NCI-H2227 (cell line): ENCODE data around the gene SKAP1.

Experiments
- DNase-seq: peaks from one replicate; lab custom pipeline; 2025; ENCODE audit not compliant: unreplicated experiment; lab: John Stamatoyannopoulos, UW

The SKAP1 gene

DNA sequence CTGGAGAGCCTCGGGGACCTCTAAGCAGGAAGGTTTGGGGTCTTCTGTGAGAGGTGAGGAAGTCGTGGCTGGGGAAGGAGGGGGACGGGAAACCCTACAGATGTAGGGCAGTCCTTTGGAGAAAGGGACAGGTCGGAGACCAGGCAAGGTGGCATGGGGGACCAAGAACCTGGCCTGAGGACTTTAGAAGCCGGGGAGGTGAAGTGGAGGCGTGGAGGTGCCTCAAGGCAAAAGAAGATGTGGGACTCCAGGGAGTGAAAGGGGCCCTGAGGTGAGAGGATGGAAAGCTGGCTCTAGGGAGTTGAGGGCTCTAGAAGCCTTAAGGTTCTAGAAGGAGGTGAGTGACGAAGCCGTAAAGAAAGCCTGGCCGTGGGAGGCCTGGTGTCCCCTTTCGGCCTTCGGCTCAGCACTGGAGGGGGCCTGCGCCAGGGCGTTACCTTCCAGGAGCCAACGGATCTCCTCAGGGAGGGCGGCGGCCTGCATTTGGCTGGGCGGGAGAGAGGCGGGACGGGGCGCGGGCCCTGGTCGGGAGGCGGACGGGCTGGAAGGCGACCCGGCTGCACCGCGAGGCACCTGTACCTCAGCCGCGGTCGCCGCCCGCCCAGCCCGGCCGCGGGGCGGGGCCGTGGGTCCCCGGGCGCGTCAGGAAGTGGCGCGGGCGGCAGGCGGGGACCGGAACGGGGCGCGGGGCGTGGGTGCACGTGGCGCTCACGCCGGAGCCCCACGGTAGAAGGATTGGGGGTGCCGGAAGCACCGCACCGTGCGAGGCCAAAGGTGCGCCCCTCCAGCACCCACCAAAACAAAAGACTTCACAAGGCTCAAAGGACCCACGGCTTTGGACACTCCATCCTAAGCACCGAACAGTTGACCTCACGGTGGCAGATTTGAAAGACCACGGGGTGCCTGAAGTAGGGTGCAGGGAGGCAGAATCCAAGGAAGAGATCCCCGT lies at the start of gene SKAP1:
TSS of gene SKAP1 (minus strand) at position 577 of the 949 bp plus-strand sequence.
- no peak for DNase-seq

DNA sequence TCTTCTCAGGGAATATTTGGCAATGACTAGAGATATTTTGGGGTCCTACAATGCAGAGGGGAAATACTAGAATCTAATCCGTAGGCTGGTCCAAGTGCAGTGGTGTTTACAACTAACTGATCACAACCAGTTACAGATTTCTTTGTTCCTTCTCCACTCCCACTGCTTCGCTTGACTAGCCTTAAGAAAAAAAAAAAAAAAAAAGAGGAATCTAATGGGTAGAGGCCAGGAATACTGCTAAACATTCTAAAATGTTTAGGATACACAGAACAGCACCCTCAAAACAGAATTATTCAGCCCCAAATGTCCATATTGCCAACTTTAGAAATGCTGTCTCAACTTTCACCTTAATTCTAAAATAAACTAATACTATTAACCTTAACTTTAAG lies 49.0 kb upstream of the SKAP1 start:
- no peak for DNase-seq

DNA sequence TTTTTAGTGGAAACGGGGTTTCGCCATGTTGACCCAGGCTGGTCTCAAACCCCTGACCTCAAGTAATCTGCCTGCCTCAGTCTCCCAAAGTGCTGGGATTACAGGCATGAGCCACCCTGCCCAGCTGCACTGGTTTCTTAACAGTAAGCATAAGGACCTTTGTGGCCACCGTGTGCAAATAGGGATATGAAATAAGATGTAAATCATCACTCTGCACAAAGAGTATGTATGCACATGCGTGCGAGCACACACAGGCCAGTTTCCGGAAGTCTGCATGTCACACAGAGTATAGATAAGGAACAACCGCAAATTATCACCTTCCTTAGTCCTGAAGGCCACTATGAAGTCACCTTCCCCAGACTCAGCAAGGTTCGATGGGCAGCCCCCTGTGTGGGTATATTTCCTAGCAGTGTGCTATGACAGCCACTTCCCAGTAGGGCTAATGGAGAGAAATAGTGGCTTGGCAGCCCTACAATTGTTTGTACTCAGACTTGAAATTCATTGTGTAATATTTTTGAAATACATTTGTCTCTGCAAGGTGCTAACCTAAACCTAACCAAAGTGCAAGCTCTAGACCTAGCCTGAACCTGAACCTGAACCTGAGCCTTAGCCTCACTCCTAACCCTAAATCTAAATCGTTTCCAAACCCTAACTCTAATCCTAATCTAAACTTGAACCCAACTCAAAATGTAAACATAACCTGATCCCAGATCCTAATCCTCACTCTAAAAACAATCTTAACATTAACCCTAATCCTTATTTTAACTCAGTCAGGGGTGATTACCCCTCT lies 48.4 kb upstream of the SKAP1 start:
- DNase-seq: no peak

DNA sequence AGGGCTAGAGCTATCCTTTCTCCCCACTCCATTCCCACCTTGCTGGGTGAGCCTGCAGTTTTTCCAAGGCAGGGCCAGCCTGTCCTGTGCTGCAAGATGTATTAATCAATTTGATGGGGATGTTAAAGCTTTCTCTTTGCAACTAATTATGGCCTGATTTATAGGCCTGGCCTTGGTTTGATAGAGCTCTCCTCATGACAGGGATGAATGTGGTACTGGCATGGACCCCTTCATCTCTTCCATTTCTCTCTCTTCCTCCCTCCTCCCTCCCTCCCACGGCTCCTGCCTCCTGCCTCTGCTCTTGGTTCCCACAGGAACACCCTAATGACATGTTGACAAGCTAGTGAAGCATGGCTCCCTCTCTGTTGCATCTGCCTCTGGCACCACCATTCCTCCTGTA lies 47.2 kb upstream of the SKAP1 start:
- DNase-seq: no peak

DNA sequence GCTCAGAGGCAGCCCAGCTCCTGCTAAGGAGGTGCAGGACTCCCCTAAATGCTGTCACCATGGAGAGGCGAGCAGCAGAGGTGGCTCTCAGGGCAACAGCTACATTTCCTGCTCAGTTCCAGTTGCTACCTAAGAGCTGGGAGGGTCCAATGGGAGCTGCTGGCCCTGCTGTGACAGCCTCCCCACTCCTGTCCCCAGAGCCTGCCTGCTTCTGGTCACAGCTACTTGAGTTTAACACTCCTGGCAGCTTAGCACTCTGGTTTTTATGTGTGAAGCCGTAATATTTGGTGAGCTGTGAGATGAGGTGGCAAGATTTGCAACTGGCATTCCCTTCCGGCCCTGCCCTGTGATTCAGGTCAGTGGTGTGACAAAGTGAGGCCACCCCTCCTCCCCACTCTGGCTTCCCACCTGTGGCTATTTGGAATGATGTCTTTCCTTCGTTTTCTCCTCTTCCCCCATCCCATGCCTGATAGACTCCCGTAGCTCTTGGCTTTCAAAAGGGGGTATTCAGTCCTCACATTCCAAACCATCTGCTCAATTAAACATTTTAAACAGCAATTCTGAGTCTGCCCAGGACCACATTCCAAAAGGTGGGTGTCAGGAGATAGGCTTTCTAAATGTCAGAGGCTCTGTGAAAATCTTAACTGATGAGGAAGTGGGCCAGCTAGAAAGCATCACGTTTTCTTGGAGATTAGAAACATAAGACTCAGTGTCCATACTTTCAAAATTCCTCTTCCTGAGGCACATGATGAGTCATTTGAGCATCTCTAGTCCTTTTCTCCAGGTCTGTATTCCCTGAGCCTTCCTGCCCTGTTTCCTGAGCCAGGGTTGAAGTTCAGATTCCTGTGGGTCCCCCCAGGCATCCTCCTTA lies 42.6 kb upstream of the SKAP1 start:
- peak; percentile 87 for DNase-seq

DNA sequence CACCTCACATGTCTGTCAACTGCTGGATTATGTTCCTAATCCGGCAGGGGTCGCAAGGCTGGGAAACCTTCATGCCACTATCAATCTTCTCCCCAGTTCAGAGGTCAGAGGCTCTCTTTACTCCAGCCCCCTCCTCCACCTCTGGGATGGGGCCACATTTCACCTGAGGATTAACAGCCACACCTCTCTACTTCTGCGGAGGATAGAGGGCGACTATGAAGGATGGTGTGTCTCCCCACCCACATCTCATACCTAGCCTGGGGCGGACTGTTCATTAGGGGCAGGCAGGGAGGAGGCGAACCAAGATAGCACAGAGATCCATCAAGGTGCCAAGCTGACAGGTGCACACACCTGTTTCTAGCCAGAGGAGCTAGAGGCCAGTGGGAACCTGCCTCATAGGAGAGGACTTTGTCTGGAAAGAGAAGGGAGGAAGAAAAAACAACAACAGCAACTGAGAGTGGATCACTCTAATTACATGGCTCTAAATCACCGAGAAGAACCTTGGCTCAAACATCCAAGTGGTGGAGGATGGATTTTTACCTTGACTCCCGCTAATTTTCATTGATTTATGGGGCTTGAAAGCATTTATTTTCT lies 41.9 kb upstream of the SKAP1 start:
- no peak for DNase-seq

DNA sequence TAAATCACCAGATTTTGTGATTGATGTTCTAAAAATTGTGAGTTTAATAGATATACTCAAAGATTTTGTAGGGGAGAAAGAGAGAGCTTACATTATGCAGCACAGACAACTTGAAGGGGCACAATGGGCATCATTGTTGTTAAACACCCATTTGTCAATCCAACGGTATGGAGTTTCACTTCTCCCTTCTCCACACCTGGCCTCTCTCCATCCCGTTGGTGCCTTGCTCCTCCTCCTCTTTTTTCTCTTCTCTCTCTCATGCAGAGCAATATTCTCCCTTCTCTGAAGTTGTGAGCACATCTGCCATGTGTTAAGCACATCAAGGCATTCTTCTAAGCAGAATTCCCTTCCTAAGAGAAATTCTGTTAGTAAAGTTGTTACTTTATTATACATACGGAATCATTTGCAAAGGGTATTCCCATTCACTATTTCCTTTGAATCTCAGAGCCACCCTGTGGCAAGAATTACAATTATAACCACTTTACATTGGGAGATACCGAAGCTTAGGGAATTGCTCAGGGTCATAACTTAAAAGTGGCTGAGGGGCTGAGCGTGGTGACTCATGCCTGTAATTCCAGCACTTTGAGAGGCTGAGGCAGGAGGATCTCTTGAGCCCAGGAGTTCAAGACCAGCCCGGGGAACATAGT lies 40.5 kb upstream of the SKAP1 start:
- no peak for DNase-seq

DNA sequence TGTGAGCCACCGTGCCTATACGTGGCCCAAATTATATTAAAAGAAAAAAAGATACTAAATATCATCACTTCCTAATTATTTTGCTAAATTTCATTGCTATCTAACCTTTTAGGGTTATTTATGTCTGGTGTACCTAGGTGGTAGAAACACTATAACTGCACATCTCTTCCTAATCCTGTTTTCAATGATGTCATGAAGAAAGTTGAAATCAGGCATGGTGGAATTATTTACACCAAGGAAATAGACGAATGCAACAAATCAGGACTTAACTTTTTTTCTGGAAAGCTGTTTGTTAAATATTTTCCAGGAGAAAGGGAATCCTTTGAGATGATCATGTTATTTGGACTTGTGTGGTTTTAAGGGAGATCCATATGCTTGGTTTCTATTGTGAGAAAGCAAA lies 39.2 kb upstream of the SKAP1 start:
- no peak for DNase-seq

DNA sequence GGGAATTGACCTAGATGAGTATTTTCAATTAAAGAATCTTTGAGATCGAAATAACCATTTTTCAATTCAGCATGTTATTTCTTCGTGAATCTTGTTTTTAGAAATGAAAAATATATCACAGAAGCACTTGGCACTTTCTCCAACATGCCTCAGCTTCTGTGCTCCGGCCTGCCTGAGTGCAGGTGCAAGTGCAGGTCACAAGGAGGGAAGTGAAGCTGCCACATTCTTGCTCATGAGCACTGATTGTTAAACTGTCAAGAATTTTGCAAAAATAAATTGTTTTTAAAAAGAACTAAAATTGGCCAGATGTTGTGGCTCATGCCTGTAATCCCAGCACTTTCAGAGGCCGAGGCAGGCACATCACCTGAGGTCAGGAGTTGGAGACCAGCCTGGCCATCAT lies 38.3 kb upstream of the SKAP1 start:
- no peak for DNase-seq

DNA sequence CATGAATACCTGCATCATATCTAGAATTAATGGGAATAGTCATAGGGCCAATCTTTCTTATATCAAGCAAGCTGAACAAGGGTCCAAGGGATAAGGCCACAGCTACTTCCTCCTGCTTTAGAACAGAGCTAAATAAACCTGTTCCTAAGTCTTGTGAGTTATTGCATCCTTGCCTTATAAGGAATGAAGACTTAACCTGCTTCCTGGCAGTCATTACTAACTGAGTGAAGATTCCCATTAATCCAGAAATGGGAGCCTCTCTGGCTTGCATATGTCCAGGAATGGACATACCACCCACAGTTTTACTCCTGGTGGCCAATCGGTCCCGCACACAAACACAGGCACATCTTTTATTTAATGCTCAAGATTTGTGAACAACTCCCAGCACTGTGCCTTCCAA lies 35.9 kb upstream of the SKAP1 start:
- DNase-seq: no peak

DNA sequence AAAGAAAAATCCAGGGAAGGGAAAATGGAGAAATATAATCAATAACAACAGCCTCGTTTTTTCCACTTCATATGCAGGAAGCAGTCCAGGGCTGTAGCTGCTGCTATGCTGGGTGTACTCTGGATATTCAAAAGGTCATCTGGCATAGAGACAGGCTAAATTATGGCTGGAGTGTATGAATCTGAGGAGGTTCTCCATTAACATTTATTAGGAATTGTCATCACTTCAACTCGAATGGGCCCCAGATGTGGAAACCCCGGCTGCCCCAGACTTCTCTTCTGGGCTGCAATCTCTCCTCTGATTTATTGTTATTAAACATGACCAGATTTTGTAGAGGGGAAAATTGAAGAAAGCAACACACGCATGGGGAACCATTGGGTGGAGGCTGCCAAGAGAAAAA lies 33.5 kb upstream of the SKAP1 start:
- DNase-seq: no peak

DNA sequence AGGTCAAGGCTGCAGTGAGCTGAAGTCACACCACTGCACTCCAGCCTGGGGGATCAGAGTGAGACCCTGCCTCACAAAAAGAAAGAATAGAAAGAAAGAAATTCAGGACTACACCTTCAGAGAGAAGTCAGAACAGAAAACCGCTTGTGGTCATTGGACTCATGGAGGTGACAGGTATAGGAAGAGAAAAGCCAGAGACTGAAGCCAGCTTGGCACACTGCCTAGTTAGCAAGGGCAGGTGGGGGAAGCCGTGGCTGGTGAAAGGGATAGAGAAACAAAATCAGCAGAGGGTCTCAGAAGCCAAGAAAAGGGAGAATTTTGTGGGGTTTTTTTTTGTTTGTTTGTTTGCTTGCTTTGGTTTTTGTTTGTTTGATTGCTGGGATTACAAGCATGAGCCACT lies 32.9 kb upstream of the SKAP1 start:
- DNase-seq: no peak

DNA sequence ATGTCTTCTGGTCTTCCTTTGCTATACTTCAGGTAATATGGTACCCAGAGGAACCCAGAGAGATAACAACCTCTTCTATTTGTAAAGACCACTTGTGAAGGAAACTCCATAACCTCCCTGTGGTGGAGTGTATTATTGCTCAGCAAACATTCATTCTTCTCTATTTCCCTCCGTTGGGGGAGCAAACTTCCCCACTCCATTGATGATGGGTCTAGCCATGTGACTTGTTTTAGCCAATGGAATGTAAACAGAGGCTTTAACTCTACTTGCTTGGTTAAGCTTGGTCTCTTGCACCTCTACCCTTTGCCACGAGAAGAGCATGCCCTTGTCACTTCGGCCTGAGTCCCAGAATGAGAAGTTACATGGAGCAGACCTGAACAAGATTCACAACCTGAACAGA lies 30.0 kb upstream of the SKAP1 start:
- DNase-seq: no peak

DNA sequence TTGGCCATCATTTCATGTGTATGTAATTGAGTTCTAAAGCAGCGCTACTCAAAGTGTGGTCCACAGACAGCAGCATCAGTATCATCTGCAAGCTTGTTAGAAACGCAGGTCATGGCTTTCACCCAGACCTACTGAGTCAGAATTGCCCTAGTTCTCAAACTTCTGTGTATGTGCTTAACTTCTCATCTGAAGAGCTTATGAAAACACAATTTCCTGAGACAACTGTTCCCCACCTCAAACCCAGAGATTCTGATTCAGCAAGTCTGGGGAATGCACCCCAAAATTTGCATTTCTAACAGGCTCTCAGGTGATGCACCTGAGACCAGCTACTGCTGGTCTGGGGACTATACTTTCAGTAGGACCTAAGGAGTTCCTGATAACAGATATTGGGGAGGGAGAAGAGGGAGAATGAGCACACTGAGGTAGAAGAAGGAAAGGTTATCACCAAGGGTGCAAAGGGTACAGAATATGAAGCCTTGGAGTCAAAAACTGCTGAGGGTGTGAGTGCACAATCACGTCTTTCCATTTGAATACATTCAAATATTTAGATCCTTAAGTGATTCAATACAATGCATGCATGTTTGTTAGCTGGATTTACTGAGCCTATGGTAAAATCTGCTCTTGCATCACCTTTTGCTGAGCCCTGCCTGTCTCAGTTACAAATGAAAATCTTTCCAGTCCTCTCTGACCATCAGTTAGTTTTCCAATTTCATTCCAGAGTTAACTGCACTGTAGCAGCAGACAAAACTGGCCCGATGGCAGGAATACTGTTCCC lies 29.2 kb upstream of the SKAP1 start:
- no peak for DNase-seq

DNA sequence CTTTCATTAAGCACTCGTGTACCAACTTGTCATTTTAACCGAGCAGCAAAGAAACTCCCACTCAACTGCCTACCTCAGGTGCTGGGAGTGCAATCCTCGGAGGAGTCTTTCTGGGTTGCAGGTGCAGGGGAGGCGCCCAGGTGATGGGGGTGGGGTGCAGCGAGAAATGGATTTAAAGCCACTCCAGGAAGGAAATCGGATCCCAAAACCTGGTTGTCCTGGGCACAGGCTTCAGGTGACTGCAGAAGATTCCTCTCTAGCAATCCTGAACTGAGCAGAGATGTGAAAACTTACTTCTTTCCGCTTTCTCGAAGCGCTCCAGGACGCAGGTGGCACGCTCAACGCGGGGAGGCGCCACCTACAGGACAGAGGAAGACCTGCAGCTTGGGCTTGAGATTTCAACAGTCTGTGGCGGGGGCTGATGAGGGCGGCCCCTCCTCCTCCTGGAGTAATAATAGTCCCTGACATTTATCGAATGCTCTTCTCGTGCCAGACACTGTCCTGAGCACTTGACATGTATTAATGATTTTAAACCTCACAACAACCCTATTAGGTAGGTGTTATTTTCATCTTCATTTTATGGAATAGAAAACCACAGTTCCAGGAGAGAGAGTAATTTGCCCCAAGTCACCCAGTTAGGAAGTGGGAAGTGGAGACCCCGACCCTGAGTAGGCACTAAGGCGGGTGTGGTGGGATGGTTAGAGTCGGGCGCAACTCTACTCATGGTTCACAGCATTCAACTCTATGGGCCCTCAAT lies 27.2 kb upstream of the SKAP1 start:
- DNase-seq: peak; percentile 86

DNA sequence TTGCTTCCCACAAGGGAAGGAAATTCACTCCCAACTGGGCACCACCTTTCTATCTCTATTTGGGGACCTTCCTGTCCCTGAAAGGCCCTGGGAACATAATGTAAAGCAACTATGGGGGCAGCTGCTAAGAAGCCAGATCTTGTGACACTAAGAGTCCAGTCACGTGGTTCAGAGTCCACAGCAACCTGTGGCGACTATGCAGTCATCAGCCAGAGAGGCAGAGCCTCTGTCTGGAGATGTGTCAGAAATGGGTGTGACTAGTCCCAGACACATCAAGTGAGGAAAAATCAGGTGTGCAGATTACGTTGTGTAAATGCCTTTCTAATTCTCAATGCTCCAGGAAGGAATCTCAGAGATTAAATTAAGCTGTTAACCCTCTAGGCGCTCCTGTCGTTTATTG lies 26.6 kb upstream of the SKAP1 start:
- peak; percentile 47 for DNase-seq

DNA sequence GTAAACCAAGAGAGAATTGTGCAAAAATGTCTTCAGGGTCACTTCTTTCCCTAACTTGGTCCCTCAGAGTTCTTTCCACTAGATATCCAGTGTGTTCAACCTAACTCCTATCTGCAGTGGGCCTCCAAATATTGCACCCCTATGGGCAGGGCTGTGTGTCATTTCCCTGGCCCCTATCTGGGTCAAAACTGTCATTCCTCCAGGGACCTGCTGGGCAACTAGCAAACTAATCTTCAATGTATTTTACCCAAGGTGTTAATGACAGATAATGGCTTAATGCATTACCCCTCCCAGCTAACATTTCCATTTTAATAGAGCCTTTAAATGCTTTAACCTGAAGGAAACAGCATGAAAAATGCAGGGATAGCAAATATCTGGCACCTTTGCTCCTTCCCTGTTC lies 25.8 kb upstream of the SKAP1 start:
- DNase-seq: no peak

DNA sequence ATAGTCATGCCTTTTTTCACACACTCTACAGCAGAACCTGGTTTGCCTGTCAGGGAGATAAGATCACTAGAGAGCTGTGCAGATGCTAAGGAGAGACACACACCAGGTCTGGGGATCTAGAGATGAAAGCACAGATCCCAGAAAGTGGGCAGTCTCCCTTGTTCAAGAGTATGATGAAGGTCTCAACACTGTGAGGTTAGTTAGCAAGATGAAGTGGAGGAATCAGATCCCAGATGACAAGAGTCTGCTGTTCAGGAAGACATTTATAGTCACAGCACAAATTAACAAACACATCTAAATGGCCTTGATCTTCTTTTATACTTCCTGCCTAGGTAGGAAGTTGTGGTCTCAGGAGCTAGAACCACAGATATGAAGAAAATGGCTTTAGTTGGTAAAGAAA lies 23.4 kb upstream of the SKAP1 start:
- DNase-seq: no peak

DNA sequence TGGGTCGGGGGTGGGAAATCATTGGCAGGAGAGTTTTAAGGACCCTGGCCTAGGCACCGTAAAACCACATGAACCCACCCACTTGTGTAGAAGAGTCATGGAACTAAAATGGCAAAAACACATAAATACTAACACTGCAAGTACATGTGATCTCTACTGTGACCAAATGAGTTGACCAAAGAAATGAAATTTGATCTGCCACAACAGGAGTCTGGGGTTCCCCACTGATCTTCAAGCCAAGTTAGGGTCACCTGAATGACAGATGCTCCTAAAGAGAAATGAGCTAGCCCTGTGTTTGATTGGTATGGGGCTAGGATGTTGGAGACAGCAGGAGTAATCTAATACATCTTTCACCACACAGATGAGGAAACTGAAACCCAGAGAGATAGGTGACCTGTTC lies 21.5 kb upstream of the SKAP1 start:
- DNase-seq: no peak
